ENCODE results near the gene BCL11A.

- TF ChIP-seq, protein P1, sequence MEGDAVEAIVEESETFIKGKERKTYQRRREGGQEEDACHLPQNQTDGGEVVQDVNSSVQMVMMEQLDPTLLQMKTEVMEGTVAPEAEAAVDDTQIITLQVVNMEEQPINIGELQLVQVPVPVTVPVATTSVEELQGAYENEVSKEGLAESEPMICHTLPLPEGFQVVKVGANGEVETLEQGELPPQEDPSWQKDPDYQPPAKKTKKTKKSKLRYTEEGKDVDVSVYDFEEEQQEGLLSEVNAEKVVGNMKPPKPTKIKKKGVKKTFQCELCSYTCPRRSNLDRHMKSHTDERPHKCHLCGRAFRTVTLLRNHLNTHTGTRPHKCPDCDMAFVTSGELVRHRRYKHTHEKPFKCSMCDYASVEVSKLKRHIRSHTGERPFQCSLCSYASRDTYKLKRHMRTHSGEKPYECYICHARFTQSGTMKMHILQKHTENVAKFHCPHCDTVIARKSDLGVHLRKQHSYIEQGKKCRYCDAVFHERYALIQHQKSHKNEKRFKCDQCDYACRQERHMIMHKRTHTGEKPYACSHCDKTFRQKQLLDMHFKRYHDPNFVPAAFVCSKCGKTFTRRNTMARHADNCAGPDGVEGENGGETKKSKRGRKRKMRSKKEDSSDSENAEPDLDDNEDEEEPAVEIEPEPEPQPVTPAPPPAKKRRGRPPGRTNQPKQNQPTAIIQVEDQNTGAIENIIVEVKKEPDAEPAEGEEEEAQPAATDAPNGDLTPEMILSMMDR (IDR thresholded peaks at IDR 0.05): no peak
- TF ChIP-seq POLR2AphosphoS5 (IDR thresholded peaks at IDR 0.05) (no peak), POLR2A (IDR thresholded peaks at IDR 0.05) (no peak)
Measured at GRCh38 chr2:60426341-60426740, 127.1 kb downstream of the BCL11A start.

All from upper lobe of left lung (tissue), 4 donors.